GM12891 (cell line): ENCODE data around the gene HDDC3.

Experiments used
- POLR2A ChIP-seq: IDR thresholded peaks from 2 replicates; pipeline ENCODE4 v1.6.1; 2011; ENCODE audit warnings: low read depth, low read length, control low read depth
- POLR2AphosphoS5 ChIP-seq: IDR thresholded peaks from 2 replicates; pipeline ENCODE4 v1.6.1; 2011; ENCODE audit warnings: low read depth, low read length, control low read depth

DNA sequence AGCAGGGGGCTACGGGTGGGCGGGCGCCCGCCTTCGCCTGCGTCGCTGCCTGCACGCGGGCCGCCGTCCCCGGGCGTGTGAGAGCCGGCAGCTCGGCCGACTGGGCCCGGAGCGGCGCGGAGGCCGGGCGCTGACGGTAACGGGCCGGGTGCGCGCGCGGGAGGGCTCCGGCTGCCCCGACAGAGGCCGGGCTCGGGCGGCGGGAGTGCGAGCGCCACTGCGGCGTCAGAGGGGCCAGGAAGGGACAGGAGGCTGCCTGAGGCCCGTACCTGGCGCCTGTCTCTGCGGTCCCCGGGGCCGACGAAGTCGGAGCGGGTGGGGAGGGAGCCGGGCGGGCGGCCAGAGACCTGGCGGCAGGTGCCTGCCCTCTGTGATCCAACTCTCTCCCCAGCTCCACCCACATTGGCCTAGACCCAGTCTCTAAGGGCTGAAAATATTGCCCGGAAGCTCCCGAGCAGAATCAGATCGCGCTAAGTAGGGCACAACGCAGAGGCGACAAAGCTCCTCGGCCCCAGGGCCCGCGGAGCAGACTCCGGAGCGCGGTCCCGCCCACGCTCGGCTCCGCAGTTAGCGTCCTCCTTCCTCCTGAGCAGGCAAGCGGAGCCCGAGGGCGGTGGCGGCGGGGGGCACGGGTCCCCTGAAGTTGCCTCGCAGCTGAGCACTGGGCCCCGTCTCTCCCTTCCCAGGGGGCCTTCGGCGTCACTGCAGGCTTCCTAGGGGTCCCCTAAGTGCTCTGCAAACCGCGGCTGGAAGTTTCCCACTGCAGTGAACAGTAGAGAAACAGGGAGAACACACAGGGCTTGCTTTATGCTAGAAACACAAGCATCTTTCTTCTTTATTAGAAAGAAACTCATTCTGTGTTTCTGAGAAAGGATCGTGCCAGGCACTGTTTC lies 29.3 kb downstream of the HDDC3 start, which contains the start of gene MAN2A2:
- TF ChIP-seq POLR2AphosphoS5: peak; percentile 72
- peak; percentile 71 for TF ChIP-seq POLR2A
